ENCODE data around the gene TCP11. TPM values are rescaled to one million over a fixed set of nuclear protein-coding genes. Genes with fewer than 3 reads are reported as not detected.

TCP11 gene
- total RNA-seq, 3 donors from 2014 or later = 0.32 to 0.66 TPM; not detected in 1

DNA sequence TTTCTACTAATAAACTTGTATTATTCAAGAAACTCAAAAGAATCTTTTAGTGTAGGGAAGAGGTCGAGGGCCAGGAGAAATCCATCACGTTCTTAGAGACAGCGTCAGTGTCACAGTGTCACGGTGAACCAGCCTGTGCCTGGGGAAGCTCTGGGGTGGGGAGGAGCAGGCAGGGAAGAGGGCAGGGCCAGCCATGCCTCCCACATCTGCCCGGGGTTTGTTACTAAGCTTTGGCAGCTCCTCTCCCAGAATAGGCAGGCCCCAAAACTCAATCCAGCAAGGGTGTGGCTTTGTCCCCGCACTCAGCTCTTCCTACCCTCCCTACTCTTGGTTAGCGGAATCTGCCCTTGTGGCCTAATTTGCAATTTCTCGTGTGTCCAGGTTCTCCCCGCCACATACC lies 72.9 kb downstream of the TCP11 start:
- no peak overlapping the region for H3K27ac ChIP-seq
- no peak for DNase-seq (ENCODE audit: low spot score in 2 of 2)
- intact Hi-C loops (cut with DNase I; ENCODE audit: low total_unique reads) = loop anchor here (10.0 kb wide), 1 partner anchor 567 kb away; no protein-coding TSS in a partner anchor

More for the DNA sequence above, 72.9 kb downstream of the TCP11 start:
- H3K4me3 ChIP-seq = no peak overlapping the region
- H3K4me1 ChIP-seq = no peaks in the 10 kb centered on the region
- H3K36me3 ChIP-seq = no peaks in the 10 kb centered on the region
- TF ChIP-seq, protein P1, sequence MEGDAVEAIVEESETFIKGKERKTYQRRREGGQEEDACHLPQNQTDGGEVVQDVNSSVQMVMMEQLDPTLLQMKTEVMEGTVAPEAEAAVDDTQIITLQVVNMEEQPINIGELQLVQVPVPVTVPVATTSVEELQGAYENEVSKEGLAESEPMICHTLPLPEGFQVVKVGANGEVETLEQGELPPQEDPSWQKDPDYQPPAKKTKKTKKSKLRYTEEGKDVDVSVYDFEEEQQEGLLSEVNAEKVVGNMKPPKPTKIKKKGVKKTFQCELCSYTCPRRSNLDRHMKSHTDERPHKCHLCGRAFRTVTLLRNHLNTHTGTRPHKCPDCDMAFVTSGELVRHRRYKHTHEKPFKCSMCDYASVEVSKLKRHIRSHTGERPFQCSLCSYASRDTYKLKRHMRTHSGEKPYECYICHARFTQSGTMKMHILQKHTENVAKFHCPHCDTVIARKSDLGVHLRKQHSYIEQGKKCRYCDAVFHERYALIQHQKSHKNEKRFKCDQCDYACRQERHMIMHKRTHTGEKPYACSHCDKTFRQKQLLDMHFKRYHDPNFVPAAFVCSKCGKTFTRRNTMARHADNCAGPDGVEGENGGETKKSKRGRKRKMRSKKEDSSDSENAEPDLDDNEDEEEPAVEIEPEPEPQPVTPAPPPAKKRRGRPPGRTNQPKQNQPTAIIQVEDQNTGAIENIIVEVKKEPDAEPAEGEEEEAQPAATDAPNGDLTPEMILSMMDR (IDR thresholded peaks at IDR 0.05) = no peak
- no peak for TF ChIP-seq POLR2AphosphoS5 (IDR thresholded peaks at IDR 0.05)
- no peak for TF ChIP-seq POLR2A (IDR thresholded peaks at IDR 0.05)
- no peaks in the 10 kb centered on the region for H3K9me3 ChIP-seq
- H3K27me3 ChIP-seq = no peaks in the 10 kb centered on the region

Other genes with a start within 250 kb of the TCP11 start
- under 1 TPM; under 0.01 to 0.33 (median under 0.01) TPM for gene SCUBE3, start 72.6 kb upstream of the TCP11 start, total RNA-seq
- gene ZNF76, start 118.4 kb upstream of the TCP11 start, total RNA-seq = 10 to 100 TPM; 32.3 to 53.0 (median 46.9) TPM
- gene DEF6, start 156.5 kb upstream of the TCP11 start, total RNA-seq = 10 to 100 TPM in 2 of 3 donors, 1 to 10 TPM in 1; 4.8 to 14.2 (median 14.1) TPM
- 10 to 100 TPM in 2 of 3 donors, 1 to 10 TPM in 1; 7.2 to 11.1 (median 10.7) TPM for gene PPARD, start 201.2 kb upstream of the TCP11 start, total RNA-seq